HG03060 (cell line): ENCODE data around the gene PKNOX1.
"Not testable (repeated sequence)": the region's sequence is repeated elsewhere in the genome, so short reads cannot be mapped to it uniquely, and the experiment has no call there.

ENCODE experiments used
- ATAC-seq: cut with Tn5 transposase; IDR thresholded peaks from one replicate; pipeline ENCODE4 v1.9.1; 2021; ENCODE audit warnings: low read depth, moderate number of reproducible peaks; ENCODE audit not compliant: unreplicated experiment

The PKNOX1 gene

DNA sequence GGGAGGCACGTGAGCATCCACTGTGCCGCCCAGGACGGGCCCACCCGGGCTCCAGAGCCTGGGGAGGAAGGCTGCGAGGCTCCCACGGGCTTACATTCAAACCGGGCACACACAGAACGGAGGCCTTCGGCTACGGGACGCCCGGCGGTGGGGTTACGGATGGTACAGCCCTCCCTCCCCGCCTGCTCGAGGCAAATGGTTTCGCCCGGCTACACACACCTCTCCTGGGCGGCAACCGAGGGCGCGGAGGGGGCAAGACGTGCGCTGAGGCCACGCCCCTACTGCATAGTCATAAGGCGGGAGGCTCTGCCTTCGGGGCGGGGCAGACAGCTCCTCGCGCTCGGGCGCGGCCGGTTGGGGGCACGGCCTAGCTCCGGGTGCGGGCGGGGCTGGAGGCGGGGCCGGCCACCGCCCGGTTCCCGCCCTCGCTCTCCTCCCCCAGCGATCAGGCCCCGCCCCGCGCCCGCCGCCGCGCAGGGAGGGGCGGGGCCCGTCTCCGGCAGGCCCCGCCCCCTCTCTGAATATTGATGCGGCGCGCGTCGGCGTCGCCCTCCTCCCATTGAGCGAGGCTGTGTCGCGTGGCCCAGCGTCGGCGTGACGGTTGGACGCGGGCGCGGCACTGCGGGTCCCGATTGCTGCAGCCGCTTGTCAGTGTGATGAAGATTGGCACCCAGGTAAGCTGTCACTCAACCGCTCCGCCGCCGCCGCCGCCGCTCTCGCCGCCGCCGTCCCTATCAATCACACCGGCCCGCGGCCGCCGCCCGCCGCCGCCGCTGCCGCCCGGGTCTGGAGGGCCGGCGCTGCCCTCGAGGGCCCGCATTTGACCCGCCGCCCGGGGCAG, at the start of gene PKNOX1:
PKNOX1 (plus strand) TSS at position 572 of the 841 bp plus-strand sequence. CDS start 29,820 bp downstream, outside the sequence.
- peak; percentile 72 for ATAC-seq

DNA sequence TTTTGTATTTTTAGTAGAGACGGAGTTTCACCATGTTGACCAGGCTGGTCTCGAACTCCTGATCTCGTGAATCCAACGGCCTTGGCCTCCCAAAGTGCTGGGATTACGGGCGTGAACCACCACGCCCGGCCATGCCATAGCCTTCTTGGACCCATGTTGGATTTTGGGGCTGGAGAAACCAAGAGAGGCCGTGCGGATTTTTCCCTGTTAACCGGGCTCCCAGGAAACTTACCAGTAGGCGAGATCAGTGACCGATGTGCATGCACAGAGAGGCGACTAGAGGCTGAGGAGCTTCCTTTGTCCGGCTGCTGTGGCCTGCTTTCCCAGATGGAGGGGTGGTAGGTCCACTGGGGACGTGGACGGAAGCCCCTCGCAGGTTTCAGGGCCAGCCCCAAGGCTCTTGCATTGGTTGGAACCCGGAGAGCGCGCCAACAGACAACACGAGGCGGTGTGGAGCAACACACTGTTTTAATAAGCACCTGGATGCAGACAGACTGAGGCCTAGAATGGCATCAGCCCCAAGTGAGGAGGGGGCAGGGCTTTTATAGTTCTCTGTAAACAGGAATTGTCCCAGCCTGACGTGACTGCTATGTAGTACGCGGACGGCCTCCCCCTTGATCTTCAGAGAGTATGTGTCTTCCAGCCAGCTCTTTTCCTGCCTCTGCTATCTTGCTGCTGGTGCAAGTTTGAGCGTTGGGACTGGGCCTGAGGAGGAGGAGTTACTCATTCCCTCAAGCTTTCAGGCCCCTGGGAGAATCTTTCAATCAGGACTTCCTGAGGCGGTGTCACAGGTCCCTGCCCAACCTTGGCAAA, 49.0 kb upstream of the PKNOX1 start, which contains the start of gene ERVH48-1:
ERVH48-1 (minus strand) TSS at position 517 of the 813 bp plus-strand sequence. CDS start 6,624 bp downstream, outside the sequence.
- ATAC-seq = no peak

GRCh38 chr21:42927474-42928200, 46.7 kb upstream of the PKNOX1 start:
- not testable (repeated sequence) for ATAC-seq

GRCh38 chr21:42929969-42930368, 44.4 kb upstream of the PKNOX1 start:
- ATAC-seq = no peak

DNA sequence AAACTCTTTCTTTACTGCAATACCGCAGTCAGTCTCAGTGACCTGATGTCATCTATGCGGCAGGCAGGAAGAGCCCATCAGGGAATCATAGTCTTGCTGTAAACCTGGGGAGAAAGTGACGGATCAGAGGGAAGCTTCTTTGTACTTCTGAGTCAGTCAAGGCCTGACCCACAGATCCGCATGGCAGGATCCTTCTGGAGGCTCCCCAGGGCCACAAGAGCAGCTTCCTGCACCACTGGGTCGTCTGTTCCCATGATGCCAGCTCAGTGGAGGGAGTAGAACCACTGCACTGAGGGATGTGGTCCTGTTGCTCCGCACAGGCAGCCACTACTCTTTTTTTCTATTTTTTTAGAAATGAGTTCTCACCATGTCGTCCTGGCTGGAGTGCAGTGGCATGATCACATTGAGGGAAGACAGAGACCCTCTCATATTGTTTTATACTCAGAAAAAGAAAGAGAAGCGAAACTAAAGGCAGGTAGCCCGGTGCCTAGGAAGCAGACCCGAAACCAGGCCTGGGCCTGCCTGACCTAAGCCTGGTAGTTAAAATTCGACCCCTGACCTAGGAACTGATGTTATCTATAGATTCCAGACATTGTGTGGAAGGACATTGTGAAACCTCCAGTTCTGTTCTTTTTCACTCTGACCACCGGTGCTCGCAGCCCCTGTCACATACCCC, 42.7 kb upstream of the PKNOX1 start:
- ATAC-seq = no peak

- not testable (repeated sequence) for ATAC-seq
These were observed 41.8 kb upstream of the PKNOX1 start for GRCh38 chr21:42932378-42933136.

DNA sequence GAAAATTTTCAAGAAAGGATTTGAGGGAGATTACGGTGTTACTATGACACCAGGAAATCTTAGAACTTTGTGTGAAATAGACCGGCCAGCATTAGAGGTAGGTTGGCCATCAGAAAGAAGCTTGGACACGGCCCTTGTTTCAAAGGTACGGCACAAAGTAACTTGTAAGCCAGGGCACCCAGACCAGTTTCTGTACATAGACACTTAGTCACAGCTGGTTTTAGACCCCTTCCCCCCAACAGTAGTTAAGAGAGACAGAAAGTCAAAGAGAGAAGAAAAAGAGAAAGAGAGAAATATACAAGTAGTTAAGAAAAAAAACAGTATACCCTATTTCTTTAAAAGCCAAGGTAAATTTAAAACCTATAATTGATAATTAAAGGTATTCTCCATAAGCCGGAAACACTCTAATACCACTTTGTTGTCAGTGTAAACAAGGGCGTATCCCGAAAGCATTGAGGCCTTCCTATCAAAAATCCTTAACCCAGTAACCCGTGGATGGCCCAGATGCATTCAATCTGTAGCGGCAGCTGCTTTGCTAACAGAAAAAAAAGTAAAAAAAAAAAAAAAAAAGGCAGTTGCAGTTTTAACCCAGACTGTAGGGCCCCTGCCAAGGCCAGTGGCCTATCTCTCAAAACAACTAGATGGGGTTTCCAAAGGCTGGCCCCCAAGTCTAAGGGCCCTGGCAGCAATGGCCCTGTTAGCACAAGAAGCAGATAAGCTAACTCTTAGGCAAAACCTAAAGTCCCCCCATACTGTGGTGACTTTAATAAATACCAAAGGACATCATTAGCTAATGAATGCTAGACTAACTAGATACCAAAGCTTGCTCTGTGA, 41.0 kb upstream of the PKNOX1 start:
- ATAC-seq = not testable (repeated sequence)

GRCh38 chr21:42933973-42934372, 40.4 kb upstream of the PKNOX1 start:
- not testable (repeated sequence) for ATAC-seq

DNA sequence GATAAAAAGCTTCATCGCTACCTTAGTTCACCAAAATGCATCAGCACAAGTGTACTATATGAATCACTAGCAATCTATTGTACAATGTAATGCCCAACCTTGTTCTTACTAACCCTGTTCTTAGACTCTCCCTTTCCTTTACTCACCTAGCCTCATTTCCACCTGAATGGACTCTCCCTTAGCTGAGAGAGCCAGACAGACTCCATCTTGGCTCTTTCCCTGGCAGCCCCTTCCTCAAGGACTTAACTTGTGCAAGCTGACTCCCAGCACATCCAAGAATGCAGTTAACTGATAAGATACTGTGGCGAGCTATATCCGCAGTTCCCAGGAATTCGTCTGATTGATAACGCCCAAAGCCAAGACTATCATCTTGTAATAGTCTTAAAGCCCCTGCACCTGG, 38.0 kb upstream of the PKNOX1 start:
- not testable (repeated sequence) for ATAC-seq

DNA sequence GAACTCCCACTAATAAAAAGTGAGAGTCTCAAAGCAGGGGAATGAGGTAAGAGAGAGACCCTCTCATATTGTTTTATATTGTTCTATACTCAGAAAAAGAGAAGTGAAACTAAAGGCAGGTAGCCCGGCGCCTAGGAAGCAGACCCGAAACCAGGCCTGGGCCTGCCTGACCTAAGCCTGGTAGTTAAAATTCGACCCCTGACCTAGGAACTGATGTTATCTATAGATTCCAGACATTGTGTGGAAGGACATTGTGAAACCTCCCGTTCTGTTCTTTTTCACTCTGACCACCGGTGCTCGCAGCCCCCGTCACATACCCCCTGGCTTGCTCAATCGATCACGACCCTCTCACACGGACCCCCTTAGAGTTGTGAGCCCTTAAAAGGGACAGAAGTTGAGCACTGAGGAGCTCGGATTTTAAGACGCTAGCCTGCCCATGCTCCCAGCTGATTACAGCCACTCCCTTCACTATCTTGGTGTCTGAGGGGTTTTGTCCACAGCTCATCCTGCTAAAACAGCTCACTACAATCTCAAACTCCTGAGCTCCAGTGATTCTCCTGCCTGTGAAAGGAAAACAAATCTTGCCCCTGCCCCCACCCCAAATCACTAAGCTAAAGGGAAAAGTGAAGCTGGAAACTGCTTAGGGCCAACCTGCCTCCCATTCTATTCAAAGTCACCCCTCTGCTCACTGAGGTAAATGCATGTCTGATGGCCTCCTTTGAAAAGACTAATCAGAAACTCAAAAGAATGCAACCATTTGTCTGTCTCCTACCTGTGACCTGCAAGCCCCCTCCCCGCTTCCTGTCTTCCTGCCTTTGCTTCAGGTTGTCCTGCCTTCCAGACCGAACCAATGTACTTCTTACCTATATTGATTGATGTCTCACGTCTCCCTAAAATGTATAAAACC, 37.1 kb upstream of the PKNOX1 start:
- ATAC-seq = not testable (repeated sequence)

DNA sequence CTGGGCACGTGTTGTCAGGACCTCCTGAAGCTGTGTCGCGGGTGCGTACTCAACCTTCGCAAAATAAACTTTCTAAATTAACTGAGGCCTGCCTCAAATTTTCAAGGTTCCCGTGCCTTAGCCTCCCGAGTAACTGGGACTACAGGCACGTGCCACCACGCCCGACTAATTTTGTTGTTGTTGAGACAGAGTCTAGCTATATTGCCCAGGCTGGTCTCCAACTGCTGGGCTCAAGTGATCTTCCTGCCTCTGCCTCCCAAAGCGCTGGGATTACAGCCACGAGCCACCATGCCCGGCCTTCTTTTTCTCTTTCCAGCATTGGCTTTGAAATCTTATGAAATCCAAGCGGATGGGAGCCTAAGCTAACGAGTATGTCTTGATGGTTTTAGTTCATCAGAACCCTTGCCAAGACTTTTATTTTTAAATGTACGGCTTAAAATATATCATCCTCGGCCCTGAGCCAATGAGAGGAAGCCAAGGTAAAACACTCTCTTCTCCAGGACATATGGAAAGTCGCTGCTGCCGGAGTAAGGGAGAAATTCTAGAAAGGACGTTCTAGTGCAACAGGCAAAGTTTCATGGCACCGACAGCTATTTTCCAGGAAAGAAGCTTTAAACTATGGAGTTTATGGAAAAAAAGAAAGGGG, 36.3 kb upstream of the PKNOX1 start:
- no peak for ATAC-seq

DNA sequence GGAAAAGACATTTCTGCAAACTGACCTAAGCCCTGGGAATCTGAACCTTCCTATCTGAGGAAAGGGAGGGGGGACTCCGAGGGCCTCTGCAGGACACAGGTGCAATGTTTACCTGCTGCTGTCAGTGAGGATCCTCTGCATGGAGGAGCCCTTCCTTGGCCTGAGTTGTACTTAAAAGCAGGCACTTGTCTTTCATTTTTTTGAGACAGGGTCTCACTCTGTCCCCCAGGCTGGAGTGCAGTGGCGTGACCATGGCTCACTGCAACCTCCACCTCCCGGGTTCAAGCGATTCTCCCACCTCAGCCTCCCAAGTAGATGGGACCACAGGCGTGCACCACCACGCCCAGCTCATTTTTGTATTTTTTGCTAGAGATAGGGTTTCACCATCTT, 35.8 kb upstream of the PKNOX1 start:
- not testable (repeated sequence) for ATAC-seq

DNA sequence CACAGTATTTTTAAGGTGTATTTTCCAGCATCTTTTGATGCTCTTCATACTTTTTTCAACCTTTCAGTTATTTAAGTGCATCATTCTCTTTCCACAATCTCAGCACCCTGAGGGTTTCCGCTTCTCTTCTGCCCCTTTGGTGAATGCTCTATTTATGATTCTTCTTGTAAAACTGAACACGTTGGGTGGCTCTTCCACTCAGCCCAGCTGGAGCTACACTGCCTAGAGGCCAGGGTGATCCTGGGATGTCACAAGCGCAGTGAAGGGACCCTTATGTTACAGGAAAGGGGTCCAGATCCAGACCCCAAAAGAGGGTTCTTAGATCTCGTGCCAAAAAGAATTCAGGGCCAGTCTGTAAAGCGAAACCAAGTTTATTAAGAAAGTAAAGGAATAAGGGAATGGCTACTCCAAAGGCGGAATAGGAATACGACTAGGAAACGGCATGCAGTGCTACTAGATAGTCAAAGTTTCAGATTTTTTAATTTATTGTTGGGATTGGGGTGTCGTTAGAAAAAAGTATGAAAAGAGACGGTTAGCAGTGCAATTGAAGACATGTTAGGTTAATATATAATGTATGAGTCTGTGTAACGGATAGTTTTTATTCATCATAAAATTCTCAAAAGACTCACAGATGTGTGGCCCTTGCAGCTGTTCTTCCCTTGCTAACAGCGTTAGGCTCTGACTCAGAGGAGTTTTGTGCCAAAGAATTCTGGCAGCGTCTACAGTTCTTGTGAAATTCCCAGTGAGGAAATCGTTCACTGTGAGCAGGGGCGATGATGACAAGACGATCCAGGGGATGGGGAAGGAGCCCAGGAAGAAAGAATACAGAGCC, 34.6 kb upstream of the PKNOX1 start:
- no peak for ATAC-seq

GRCh38 chr21:42941696-42942085, 32.7 kb upstream of the PKNOX1 start:
- ATAC-seq = no peak

DNA sequence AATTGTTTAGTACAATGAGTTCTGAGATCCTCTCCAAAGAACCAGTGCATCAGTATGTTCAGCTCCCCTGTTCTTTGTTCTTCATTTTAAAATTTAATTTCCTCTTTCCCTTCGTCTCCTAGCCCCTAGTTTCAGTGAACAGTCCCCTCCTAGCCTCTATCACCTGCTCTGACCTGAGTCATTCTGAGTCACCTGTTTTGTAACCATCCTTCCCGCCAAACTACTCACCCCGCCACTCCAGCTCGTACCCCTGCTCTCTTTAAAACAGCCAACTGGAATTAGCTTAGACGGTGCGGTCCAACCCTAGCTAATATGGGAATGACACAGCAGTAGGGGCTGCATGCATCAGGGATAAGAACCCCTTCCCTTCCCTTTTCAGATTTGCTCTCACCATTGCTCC, 32.1 kb upstream of the PKNOX1 start:
- ATAC-seq = no peak

GRCh38 chr21:42949094-42949755, 25.1 kb upstream of the PKNOX1 start:
- not testable (repeated sequence) for ATAC-seq
